Endodermal cell (in vitro differentiated cells): Measurements from ENCODE around the gene NUP98. TPM values are rescaled to one million over a fixed set of nuclear protein-coding genes. Genes with fewer than 3 reads are reported as not detected.

ENCODE experiments used
- DNase-seq: peaks from one replicate; pipeline ENCODE4 v3.0.0-alpha.2; 2017
- H3K27ac ChIP-seq: 2 replicates; pipeline ENCODE4 v1.5.1; 2013; ENCODE audit warnings: mild to moderate bottlenecking, low read depth, low read length, moderate library complexity
- H3K27me3 ChIP-seq: 2 replicates; pipeline ENCODE4 v1.6.1; 2013; ENCODE audit warnings: mild to moderate bottlenecking, low read length, moderate library complexity; ENCODE audit not compliant: insufficient read depth, control insufficient read depth, poor library complexity, severe bottlenecking
- H3K36me3 ChIP-seq: 2 replicates; pipeline ENCODE4 v1.7.0; 2013; ENCODE audit warnings: mild to moderate bottlenecking, low read length, moderate library complexity; ENCODE audit not compliant: control insufficient read depth, insufficient read depth
- H3K4me1 ChIP-seq: one replicate; pipeline ENCODE4 v1.7.0; 2013; ENCODE audit warnings: low read length; ENCODE audit not compliant: control insufficient read depth, insufficient read depth
- H3K4me3 ChIP-seq: 2 replicates; pipeline ENCODE4 v1.5.1; 2013; ENCODE audit warnings: mild to moderate bottlenecking, low read length, moderate library complexity
- H3K9ac ChIP-seq: 2 replicates; pipeline ENCODE4 v1.6.1; 2013; ENCODE audit warnings: mild to moderate bottlenecking, low read length, moderate library complexity; ENCODE audit not compliant: poor library complexity, severe bottlenecking; ENCODE audit errors: extremely low read depth
- H3K9me3 ChIP-seq: 2 replicates; pipeline ENCODE4 v1.6.1; 2013; ENCODE audit warnings: mild to moderate bottlenecking, low read length, moderate library complexity; ENCODE audit not compliant: control insufficient read depth
- H3K27ac Mint-ChIP-seq: 2 replicates; pipeline ENCODE4 v1.8.0; 2020; ENCODE audit warnings: mixed read lengths
- H3K27me3 Mint-ChIP-seq: 2 replicates; pipeline ENCODE4 v1.8.0; 2021; ENCODE audit warnings: mild to moderate bottlenecking, mixed read lengths; ENCODE audit not compliant: insufficient read depth
- H3K36me3 Mint-ChIP-seq: 2 replicates; pipeline ENCODE4 v1.8.0; 2020; ENCODE audit warnings: low read depth, mixed read lengths
- H3K4me1 Mint-ChIP-seq: 2 replicates; pipeline ENCODE4 v1.8.0; 2020; ENCODE audit warnings: mixed read lengths
- H3K4me3 Mint-ChIP-seq: 2 replicates; pipeline ENCODE4 v1.8.0; 2020; ENCODE audit warnings: mild to moderate bottlenecking, moderate library complexity, mixed read lengths
- H3K9me3 Mint-ChIP-seq: 2 replicates; pipeline ENCODE4 v1.8.0; 2020; ENCODE audit warnings: mild to moderate bottlenecking, mixed read lengths
- WGBS, 2 experiments: methylation state at CpG; one replicate each; pipeline versions ENCODE4 v1.1.5 to v1.1.7; 2013; ENCODE audit warnings: missing lambda C conversion rate in 2 of 2, mixed read lengths in 1 of 2; ENCODE audit not compliant: insufficient coverage in 1 of 2, insufficient read length in 1 of 2; 5-methylcytosine and 5-hydroxymethylcytosine counted together
- total RNA-seq, 2 donors: library from RNA; stranded (reverse); fragmentation: NEBNext Ultra II Directional in 1 of 2; extraction: Animal tissue kit (Norgen Biotek cat#: 25700) in 1 of 2; gene quantifications; 2 replicates in 1 of 2; 3 replicates in 1 of 2; pipeline ENCODE4 v1.2.1, GENCODE V29; 2021
- TF ChIP-seq, protein P1 (sequence below): fragments of 200-600 bp; sonication (generic); conservative IDR thresholded peaks from 2 replicates; pipeline ENCODE4 v1.5.0; 2021; ENCODE audit warnings: antibody characterized with exemption, mild to moderate bottlenecking

The NUP98 gene
- total RNA-seq, 2 donors from 2014 or later = 81.6 to 92.6 TPM

DNA sequence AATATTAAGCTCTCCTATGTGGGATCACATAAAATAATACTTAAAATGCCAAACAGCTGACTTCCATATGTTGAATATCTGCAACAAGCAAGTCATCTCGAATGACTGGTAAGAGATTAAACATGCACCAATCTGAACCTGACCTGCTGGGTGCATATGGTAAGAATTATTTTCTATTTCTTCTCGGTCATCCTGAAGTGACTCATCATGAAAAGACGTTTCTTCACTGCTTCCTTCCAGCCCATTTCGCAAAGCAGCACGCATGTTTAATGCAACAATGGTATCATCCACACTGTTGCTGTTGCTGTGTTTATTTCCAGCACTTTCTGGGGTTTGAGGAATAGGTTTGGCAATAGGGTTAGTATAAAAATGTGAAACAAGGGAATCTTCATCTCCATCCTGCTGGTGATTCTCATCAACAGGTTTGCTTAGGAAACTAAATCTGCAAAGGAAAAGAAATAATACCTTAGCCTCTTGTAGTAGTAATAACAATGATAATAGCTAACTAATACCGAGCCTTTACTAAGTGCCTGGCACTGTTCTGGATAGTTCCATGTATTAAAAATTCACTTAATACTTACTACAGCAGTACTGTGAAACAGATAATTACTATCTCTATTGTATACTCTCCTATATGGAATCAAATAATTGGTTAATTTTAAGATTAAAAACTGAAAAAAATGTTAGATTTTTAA, 74.2 kb downstream of the NUP98 start:
- no peak overlapping the region for H3K27ac Mint-ChIP-seq
- no peak overlapping the region for H3K4me3 ChIP-seq
- H3K36me3 Mint-ChIP-seq = peaks cover 69% of the 10 kb centered on the region
- no peaks in the 10 kb centered on the region for H3K9me3 Mint-ChIP-seq
- no peak for DNase-seq
- H3K9me3 ChIP-seq = no peaks in the 10 kb centered on the region
- H3K27me3 Mint-ChIP-seq = no peaks in the 10 kb centered on the region
- TF ChIP-seq, protein P1, sequence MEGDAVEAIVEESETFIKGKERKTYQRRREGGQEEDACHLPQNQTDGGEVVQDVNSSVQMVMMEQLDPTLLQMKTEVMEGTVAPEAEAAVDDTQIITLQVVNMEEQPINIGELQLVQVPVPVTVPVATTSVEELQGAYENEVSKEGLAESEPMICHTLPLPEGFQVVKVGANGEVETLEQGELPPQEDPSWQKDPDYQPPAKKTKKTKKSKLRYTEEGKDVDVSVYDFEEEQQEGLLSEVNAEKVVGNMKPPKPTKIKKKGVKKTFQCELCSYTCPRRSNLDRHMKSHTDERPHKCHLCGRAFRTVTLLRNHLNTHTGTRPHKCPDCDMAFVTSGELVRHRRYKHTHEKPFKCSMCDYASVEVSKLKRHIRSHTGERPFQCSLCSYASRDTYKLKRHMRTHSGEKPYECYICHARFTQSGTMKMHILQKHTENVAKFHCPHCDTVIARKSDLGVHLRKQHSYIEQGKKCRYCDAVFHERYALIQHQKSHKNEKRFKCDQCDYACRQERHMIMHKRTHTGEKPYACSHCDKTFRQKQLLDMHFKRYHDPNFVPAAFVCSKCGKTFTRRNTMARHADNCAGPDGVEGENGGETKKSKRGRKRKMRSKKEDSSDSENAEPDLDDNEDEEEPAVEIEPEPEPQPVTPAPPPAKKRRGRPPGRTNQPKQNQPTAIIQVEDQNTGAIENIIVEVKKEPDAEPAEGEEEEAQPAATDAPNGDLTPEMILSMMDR = no peak
- H3K4me3 Mint-ChIP-seq = no peak overlapping the region
- no peaks in the 10 kb centered on the region for H3K27me3 ChIP-seq
- H3K9ac ChIP-seq = no peak overlapping the region
- H3K4me1 Mint-ChIP-seq = no peaks in the 10 kb centered on the region
- WGBS, 2 experiments = 97 to 100% methylated on average over 5 of the region's 6 CpGs
- peaks cover 88% of the 10 kb centered on the region for H3K36me3 ChIP-seq
- H3K27ac ChIP-seq = no peak overlapping the region
- H3K4me1 ChIP-seq = no peaks in the 10 kb centered on the region

DNA sequence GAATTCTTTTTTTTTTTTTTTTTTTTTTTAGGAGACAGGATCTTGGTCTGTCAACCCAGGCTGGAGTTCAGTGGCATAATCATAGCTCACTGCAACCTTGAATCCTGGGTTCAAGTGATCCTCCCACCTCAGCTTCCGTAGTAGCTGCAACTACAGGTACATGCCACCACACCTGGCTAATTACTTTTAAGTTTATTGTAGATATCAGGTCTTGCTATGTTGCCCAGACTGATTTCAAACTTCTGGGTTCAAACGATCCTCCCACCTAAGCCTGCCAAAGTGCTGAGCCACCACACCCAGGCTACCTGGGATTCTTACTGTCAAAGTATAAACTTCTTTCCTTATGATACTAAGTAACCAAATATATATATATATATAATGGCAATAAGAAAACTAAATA, 75.3 kb downstream of the NUP98 start:
- WGBS, 2 experiments = 94% methylated on average over 2 of the region's 2 CpGs; no CpG with 5 or more reads in 1 of the 2 experiments
- Histone ChIP-seq H3K4me3 (no peak overlapping the region), H3K4me1 (no peaks in the 10 kb centered on the region), H3K27me3 (no peaks in the 10 kb centered on the region), H3K36me3 (peaks cover 88% of the 10 kb centered on the region), H3K9me3 (no peaks in the 10 kb centered on the region), H3K9ac (no peak overlapping the region), H3K27ac (no peak overlapping the region)
- peaks cover 69% of the 10 kb centered on the region for H3K36me3 Mint-ChIP-seq
- DNase-seq = no peak
- no peak overlapping the region for H3K4me3 Mint-ChIP-seq
- TF ChIP-seq, protein P1 = no peak
- H3K27me3 Mint-ChIP-seq = no peaks in the 10 kb centered on the region
- H3K4me1 Mint-ChIP-seq = no peaks in the 10 kb centered on the region
- no peak overlapping the region for H3K27ac Mint-ChIP-seq
- no peaks in the 10 kb centered on the region for H3K9me3 Mint-ChIP-seq

DNA sequence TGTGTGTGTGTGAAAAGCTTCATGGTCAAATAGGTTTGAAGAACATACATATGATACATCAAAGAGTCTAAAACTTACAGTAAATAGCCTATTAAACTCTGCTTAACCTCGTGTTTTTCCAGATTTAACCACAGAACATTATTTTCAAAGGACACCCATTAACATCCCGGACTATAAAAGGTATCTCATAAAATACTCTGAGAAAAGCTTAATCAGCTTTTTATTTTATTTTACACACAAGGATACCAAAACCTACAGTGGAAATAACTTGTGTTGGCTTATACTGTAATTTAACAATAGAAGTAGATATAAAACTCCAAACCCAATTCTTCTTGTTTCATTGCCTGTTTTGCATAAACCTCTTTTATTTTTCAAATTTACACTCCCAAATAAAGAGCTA, 76.4 kb downstream of the NUP98 start:
- Mint-ChIP-seq H3K27ac (no peak overlapping the region), H3K4me1 (no peaks in the 10 kb centered on the region), H3K27me3 (no peaks in the 10 kb centered on the region), H3K36me3 (peaks cover 72% of the 10 kb centered on the region), H3K9me3 (no peaks in the 10 kb centered on the region), H3K4me3 (no peak overlapping the region)
- 94% methylated on average over 2 of the region's 2 CpGs; no CpG with 5 or more reads in 1 of the 2 experiments for WGBS, 2 experiments
- TF ChIP-seq, protein P1 = no peak
- Histone ChIP-seq H3K9me3 (no peaks in the 10 kb centered on the region), H3K4me1 (no peaks in the 10 kb centered on the region), H3K9ac (no peak overlapping the region), H3K27ac (no peak overlapping the region), H3K36me3 (peaks cover 89% of the 10 kb centered on the region), H3K4me3 (no peak overlapping the region), H3K27me3 (no peaks in the 10 kb centered on the region)
- no peak for DNase-seq
